Activated CD4-positive, alpha-beta T cell treated with anti-CD3 and anti-CD28 coated beads, Interleukin-2, amount 50 U/mL, for 4 hours (primary cell): ENCODE data around the gene FOXK1.
A peak's percentile ranks its signal among the peaks of the same experiment; 100 is the strongest.
"Not testable (repeated sequence)": the region's sequence is repeated elsewhere in the genome, so short reads cannot be mapped to it uniquely, and the experiment has no call there.

ENCODE experiments used
- DNase-seq, 2 experiments: peaks; one replicate each; pipeline ENCODE4 v3.0.0-alpha.2; 2020

Gene FOXK1

DNA sequence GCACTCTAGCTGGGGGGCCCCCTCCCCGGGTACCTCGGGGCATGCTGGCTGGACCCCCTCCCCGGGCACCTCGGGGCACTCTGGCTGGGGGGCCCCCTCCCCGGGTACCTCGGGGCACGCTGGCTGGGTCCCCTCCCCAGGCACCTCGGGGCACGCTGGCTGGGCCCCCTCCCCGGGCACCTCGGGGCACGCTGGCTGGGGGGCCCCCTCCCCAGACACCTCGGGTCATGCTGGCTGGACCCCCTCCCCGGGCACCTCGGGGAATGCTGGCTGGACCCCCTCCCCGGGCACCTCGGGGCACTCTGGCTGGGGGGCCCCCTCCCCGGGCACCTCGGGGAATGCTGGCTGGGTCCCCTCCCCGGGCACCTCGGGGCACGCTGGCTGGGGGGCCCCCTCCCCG lies 120.5 kb downstream of the FOXK1 start:
- not testable (repeated sequence) for DNase-seq

DNA sequence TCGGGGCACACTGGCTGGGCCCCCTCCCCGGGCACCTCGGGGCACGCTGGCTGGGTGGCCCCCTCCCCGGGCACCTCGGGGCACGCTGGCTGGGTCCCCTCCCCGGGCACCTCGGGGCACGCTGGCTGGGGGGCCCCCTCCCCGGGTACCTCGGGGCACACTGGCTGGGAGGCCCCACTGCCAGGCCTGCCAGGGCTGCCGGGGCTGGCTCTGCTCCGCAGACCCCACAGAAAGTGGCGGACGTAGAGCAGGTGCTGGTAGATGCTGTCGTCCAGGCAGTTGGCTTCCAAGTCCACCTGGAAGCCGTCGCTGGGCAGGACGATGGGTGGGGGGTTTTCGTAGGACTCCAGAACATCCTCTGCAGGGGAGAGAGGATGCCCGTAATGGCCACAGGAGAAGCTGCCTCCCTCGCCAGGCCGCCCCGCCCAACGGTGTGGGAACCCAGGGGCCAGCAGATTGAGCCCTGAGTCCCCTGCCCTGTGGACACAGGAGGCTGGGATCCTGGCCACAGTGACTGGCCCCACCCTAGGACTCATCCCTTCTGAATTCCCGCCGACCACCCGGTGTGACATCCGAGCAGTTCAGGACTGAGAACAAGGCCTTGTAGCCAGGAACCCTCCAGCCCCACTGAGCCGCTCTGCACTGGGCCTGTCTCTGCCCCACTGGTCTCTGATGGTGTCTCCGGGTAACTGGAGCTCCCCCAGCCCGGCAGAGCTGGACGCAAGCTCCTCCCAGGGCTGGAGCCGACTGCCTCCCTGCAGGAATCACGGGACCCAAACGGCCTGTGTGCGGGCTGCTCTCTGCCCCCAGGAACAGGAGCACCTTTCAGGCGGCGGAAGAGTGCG lies 121.5 kb downstream of the FOXK1 start:
- DNase-seq: no peak

DNA sequence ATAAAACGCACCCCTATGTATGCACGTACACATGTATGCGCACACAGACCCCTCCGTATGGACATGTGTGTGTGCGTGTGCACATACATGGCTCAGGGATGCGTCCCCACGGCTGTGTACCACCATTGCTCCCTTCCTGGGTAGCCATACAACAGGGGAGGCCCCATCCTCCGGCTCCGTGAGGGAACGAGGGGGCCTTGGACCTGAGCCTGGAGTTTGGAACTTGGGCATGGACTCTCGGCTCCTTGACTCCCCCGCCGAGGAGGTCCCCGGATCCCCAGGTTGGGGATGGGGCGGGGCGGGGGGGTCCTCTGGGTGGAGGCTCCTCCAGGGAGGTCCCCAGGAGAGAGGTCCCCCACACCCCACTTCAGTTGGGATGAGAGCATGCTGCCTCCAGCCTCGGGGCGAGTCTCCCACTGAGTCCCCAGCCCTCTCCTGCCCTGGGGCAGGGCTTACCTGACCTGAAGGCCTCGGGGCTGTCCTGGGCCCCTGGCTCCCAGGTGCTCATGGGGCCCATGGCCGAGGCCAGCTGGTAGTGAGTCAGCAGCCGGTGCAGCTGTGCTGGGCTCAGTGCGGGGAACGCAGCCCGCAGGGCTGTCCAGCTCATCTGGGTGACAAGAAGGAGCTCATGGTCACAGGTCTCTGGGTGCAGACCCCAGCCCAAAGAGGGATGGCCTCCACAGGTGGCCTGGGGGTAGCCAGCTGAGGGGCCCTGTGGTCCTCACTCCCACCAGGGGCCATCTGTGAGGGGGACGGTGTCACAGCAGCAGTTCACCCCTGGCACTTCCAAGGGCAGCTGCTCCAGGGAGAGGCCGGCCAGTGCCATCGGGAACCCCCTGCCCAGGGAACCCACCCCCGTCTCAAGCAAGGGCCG lies 123.3 kb downstream of the FOXK1 start:
- DNase-seq: no peak

DNA sequence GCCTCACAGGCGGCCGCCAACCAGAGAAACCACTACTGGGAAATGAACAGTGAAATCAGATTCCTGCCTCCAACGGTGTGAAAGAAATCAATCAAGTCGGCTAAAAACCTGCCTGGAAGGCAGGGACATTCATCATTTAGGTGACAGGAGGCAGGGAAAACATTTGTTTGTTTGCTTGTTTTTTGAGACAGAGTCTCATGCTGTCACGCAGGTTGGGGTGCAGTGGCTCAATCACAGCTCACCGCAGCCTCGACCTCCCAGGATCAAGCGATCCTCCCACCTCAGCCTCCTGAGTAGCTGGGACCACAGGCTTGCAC lies 123.8 kb downstream of the FOXK1 start:
- no peak for DNase-seq

DNA sequence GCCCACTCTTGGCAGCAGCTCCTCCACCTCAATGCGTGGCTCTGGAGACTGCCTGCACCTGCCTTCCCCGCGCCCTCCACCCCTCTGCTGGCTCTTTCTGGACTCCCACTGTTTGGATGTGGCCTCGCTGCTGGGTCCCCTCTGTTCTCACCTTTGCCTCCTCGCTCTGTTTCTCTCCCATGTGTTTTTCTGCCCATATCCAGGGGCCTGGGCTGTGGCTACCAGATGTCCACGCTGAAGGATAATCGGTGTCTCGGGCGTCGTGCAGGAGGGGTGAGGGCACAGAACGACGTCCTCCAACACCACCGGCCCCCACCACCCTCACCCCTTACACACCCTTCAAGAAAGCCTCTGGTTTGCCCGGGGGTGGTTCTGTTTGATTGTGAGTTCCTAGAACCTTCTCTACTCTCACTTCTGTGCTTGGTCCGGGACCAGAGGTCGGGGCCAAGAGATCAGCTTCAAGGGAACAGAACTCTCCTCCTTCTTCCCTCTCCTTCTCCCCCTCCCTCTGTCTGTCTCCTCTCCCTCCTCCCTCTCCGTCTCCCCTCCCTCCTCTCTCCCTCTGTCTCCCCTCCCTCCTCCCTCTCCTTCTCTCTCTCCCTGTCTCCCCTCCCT lies 125.0 kb downstream of the FOXK1 start:
- DNase-seq: no peak

DNA sequence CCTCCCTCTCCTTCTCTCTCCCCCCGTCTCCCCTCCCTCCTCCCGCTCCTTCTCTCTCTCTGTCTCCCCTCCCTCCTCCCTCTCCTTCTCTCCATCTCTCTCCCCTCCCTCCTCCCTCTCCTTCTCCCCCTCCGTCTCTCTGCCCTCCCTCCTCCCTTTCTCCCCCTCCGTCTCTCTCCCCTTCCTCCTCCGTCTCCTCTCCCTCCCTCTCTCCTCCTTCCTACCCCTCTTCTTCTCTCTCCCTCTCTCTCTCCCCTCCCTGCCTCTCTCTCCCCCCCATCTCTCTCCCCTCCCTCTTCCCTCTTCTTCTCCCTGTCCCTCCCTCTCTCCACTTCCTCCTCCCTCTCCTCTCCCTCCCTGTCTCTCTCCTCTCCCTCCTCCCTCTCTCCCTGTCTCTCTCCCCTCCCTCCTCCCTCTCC lies 125.5 kb downstream of the FOXK1 start:
- no peak for DNase-seq

DNA sequence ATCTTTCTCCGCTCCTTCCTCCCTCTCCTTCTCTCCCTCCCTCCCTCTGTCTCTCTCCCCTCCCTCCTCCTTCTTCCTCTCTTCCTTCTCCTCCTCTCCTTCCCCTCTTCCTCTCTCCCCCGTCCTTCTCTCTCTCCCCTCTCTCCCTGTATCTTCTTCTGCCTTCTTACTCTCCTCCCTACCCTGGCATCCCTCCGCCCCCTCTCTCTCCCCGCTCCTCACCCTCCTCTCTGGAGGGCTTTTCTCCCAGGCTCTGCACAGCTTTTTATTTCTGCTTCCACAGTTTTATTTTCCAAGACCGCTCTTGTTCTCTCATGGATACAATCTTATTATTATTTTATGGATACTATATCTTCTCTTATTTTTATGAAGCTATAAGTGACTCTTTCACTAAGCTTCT lies 125.9 kb downstream of the FOXK1 start:
- DNase-seq: no peak

DNA sequence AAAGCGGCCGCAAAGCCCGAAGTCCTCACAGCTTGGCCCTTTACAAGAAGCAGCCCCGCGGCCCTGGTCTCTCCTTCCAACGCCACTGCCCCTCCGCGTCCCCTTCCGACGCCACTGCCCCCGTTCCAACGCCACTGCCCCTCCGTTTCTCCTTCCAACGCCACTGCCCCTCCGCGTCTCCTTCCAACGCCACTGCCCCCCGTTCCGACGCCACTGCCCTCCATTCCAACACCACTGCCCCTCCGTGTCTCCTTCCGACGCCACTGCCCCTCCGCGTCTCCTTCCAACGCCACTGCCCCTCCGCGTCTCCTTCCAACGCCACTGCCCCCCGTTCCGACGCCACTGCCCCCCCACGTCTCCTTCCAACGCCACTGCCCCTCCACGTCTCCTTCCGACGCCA lies 126.5 kb downstream of the FOXK1 start:
- DNase-seq: no peak

DNA sequence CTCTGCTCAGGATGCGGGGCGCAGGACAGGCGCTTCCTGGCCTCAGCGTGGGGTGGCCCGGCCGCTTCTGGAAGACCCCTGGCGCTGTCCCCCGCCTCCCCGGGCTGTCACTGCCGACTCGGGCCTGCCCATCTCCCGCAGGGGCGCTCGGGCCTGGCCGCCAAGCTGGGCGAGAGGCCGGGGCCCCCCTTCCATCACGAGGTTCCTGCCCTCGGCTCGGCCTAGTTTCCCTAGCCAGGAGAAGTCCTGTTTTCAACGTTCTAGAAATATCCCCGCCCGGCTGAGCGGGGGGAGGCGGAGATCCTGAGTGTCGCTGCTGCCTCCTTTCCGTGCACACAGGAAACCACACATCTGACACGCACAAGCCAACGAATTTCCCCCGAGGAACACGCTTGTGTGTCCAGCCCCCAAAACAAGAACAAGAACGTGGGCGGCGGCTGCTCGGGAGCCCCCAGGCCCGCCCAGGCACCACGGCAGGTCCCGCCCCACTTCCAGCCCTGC lies 127.0 kb downstream of the FOXK1 start:
- DNase-seq: peak; percentile 8 to 9

DNA sequence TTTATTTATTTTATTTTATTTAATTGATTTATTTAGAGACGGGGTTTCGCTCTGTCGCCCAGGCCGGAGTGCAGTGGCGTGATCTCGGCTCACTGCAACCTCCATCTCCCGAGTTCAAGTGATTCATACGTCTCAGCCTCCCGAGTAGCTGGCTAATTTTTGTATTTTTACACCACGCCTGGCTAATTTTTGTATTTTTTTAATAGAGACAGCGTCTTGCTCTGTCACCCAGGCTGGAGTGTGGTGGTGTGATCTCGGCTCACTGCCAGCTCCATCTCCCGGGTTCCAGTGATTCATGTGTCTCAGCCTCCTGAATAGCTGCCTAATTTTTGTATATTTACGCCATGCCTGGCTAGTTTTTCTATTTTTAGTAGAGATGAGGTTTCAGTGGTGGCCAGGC lies 127.6 kb downstream of the FOXK1 start:
- no peak for DNase-seq

DNA sequence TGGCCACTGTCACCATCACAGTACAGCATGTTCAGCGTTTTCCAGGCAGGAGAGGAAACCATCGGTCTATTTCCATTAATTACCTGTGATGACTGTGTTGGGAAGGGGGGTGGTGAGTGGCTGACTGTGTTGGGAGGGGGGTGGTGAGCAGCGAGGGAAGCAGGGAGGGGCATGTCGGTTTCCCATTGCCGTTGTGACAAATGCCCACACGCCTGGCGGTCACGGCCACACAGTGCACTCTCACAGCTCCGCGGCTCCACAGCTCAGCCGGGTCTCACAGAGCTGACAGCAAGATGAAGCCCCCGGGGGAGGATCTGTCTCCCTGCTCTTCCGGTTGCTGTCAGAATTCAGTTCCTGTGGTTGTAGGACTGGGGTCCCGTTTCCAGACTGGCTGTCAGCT lies 132.3 kb downstream of the FOXK1 start:
- no peak for DNase-seq

DNA sequence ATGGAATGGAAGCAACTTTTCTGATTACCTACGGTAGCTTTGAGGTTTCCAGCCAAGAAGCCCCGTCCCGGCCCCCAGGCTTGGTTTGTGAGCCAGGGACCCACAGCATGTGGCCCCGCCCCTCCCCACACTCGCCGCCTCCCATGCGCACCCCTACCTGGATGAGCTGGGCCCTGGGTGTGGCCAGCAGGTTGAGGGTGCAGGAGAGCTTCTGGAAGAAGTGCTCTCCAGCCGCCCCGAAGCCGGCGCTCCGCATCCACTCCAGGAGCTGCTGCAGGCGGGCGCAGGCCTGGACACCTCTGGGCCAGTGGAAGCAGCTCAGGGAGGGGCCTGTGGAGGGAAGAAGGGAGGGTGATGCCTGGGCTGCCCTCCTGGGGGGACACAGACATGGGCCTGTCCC lies 133.0 kb downstream of the FOXK1 start:
- no peak for DNase-seq

DNA sequence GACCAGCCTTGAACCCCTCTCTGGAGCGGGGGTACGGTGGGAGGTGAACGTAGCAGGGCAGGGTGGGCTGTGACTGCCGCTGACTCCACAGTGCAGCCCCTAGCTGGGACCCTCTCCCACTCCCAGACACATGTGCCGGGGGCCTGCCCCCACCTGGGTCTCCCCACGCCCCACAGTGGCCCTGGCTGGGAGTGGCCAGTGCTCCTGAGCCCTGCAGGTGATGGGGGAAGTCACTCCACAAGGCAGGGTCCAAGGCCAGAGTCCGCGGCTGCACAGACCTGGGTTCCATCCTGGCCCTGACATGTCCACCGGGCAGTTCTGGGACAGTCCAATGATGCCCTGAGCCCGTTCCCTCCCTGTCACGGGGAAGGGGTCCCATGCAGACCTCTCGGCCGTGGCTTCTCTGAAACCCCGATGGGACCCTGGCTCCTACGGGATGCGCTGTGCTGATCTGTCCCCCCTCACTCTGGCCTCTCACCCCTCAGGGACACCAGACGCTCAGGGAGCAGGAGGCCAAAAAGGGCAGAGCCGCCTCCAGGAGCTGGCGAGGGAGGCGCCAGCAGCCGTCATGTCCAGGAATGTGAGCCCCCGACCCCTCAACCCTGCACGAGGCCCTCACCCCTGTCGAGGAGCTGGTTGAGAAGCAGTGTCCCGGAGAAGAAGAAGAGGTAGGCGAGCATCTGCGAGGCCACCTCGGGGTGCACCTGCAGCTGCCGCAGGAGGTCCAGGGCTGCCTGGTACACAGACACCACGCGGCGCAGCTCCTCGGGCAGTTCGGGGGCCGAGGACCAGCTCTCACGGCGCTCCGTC lies 133.7 kb downstream of the FOXK1 start:
- no peak for DNase-seq

DNA sequence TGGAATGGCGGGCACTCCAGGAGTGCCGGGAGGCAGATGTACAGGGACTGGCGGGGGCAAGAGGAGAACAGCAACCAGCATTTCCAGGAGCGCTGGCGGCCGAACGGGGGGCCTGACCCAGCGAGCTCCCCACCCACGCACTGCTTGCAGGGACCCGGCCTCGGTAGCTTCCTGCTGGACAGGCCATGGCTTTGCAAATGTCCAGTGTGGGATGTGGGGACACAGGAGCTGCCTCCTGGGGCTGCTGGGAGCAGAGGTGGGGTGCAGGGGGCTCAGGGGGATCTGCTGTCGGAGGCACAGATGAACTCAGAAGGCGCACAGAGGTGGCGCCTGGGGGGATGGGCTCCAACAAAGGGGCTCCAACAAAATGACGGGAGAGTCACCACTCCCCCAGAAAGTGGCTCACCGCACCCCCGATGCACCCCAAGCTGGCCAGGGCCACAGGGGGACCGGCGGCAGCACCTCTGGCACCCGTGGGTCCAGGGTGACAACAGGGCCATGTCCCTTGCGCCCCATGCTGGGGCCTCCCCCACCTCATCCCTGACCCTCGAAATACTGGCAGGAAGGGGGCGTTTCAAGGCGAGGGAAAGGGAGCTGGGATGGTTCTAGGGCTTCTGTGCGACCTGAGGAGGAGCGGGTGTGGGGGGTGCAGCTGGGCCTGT lies 134.5 kb downstream of the FOXK1 start:
- DNase-seq: no peak

DNA sequence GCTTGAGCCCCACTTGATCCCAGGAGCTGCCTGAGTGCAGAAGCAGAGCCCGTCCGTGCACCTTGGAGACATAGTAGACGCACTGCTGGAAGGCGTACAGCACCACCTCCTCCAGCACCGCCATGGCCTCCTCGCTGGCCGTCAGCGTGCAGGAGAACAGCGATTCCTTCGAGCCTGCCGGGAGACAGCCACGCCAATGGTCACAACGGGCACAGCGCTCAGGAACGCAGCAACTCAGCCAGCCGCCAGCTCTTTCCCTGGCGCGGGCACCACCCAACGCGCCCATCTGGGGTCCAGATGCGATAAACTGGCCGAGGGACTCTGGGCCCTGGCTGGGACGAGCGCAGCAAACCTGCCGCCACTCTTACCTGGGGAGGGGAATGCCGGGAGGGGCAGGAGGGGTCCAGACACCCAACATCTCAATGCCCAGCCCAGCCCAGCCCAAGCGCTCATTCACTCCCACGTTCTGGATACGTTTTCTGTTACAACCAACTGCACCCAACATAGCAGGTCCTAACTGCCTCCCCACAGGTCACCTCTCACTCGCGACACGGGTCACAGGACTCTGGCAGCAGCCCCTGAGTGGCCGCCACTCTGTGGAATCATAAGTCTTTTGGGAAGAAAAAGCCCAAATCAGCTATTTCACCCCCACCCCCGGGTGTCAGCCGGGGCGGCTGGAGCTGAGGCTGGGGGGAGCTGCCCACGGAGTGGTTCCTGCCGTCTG lies 135.2 kb downstream of the FOXK1 start:
- no peak for DNase-seq

DNA sequence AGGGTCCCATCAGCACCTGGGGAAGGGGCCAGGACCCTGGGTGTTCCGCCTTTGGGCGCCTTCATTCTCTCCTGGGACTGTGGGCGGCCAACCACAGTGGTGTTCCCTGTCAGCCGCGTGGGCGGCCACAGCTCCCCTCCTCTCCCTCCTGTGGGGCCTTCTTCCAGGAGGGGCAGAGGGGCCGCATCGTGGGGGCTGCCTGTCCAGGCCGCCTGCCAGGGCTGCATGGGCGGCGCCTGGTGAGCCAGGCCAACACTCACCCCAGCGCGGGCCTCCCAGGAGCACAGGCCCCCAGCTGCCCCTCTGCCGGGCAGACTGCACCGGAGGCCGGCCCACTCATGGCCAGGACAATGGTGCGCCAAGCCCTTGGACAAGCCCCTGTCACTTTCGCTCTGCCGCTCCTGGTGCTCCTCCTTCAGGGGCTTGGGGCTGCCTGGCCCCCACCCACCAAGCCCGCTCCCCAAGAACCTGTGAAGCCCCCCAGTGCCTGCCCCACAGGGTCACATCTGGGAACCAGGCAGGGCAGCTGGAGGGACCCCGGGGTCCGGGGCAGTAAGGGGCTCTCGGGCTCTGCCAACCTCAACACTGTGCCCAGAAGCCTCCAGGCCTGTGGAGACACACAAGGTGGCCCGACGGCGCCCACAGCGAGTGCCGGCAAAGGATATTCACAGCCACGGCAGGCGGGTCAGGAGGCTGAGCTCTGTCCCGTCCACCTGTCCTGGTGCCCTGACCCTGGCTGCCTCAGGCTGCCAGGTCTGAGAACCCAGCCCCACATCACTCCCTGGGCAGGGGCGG lies 136.1 kb downstream of the FOXK1 start:
- no peak for DNase-seq

DNA sequence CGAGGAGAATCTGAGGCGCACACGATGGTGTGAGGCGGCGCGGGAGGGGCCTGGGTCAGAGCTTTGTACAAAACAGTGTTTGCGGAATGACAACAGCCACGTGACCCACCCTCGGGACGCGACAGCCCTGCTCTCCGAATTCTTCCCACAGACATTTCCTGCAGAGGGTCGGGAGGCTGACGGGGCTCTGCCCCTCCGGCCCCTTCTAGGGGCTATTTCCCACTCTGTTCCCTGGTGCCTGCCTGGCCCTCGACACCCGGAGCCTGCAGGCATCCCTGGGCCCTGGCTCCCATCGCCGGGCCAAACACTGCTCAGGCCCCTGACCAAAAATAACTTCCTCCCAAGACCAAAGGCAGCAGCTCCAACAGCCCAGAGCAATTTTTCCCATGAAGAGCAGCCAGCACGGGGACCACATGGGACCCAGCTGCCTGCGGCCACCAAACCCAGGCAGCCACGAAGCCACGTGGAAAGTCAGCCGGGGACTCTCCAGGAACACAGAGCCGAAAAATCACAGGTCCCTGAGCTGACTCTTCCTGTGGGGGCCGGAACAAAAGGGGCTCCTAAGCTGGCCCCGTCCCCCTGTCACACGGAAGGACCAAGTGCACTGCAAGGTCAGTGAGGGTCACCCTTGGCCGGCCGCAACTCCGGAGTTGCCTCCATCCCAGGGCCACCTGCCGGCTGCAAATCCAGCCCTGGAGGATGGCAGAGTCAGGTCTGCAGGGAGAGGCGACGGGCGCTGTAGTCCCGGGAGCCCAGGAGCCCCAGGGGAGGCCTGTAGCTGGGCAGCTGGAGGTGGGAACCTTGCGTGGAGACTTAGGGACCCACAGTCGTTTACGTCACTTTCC lies 137.7 kb downstream of the FOXK1 start:
- DNase-seq: no peak

DNA sequence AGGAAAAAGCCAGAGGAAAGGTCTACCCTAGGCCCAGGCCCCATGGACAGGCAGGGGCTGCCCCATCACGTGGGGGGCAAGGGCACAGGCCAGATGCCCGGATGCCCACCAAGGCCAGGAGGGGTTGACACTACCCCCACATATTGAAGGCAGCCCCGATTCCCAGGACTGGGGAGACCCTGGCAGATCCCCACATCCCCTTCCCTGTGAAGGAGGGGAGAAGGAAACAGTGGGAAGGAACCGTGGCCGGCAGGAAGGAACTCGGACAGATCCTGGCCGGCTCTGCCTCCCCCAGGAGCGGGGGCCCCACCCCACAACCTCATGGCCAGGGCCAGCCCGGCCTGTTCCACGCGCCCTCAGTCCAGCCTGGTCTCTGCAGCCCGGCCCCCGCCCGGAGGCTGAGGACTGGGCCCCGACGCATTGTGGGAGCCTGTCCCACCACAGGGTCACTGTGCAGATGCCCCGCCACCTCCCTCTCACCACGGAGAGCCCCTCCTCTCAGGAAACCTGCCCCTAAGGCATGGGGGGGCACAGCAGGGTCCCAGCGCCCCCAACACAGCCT lies 138.4 kb downstream of the FOXK1 start:
- DNase-seq: no peak
